Measurements from ENCODE around the gene IGSF6. TPM values are rescaled to one million over a fixed set of nuclear protein-coding genes. Genes with fewer than 3 reads are reported as not detected.
A peak's percentile ranks its signal among the peaks of the same experiment; 100 is the strongest.

Gene IGSF6
- polyA plus RNA-seq, 3 donors: 86.2 to 276 (median 159) TPM

- Histone ChIP-seq H3K79me2 (ENCODE audit: insufficient read depth, low read length) (peaks cover 91% of the 10 kb centered on the region), H3K4me1 (ENCODE audit: control insufficient read depth in 1 of 2, insufficient read depth in 2 of 2, low read length in 2 of 2) (peaks cover 58 to 73% of the 10 kb centered on the region in 2 donors), H3K9me3 (replicated peaks in 1 of 2; ENCODE audit: control insufficient read depth in 1 of 2, insufficient read depth in 1 of 2, low read length in 2 of 2) (peaks cover 0 to 5% of the 10 kb centered on the region in 2 donors), H3K4me3 (replicated peaks in 1 of 3; ENCODE audit: low read depth in 2 of 3, low read length in 3 of 3) (no peak overlapping the region), H3K27ac (ENCODE audit: low read depth in 1 of 2, low read length in 2 of 2) (peak overlapping the region in 1 of 2 donors; percentile 87), H4K20me1 (ENCODE audit: insufficient read depth, low read length) (peaks cover 50% of the 10 kb centered on the region), H3K27me3 (ENCODE audit: control insufficient read depth in 2 of 2, insufficient read depth in 2 of 2, low read length in 2 of 2) (no peaks in the 10 kb centered on the region), H3K36me3 (replicated peaks in 1 of 2; ENCODE audit: control insufficient read depth in 1 of 2, insufficient read depth in 2 of 2, low read length in 2 of 2) (peaks cover 36 to 61% of the 10 kb centered on the region in 2 donors), H3K4me2 (replicated peaks; ENCODE audit: extremely low read depth, low read length, poor library complexity, severe bottlenecking) (no peak overlapping the region), H2AFZ (ENCODE audit: insufficient read depth, low read depth, low read length, poor library complexity, severe bottlenecking) (no peak overlapping the region), H3K9ac (ENCODE audit: insufficient read depth, low read length, poor library complexity, severe bottlenecking) (no peak overlapping the region)
- Mint-ChIP-seq H3K27me3 (ENCODE audit: low read depth in 3 of 3) (peaks cover 0 to 2% (median 0%) of the 10 kb centered on the region in 3 donors), H3K27ac (peak overlapping the region in 6 of 7 donors; percentile 61 to 99 (median 89)), H3K4me3 (peak overlapping the region in 1 of 2 donors; percentile 37), H3K9me3 (peaks cover 0 to 7% (median 2%) of the 10 kb centered on the region in 7 donors), H3K4me1 (peaks cover 74% of the 10 kb centered on the region), H3K36me3 (peaks cover 55 to 78% of the 10 kb centered on the region in 2 donors)
- intact Hi-C loops (cut with micrococcal nuclease): loop anchor here (5.0 kb wide), 2 partner anchors 36 to 41 kb away; no protein-coding TSS in a partner anchor
- DNase-seq: no peak
- TF ChIP-seq CTCF (IDR thresholded peaks at IDR 0.05): no peak
- no CpG with 5 or more reads among the region's 5 CpGs for WGBS (ENCODE audit: insufficient coverage)
Measured at GRCh38 chr16:21628121-21628726, 24.2 kb downstream of the IGSF6 start.

- Histone ChIP-seq H3K4me1 (ENCODE audit: control insufficient read depth in 1 of 2, insufficient read depth in 2 of 2, low read length in 2 of 2) (peaks cover 56 to 69% of the 10 kb centered on the region in 2 donors), H3K36me3 (replicated peaks in 1 of 2; ENCODE audit: control insufficient read depth in 1 of 2, insufficient read depth in 2 of 2, low read length in 2 of 2) (peaks cover 42 to 62% of the 10 kb centered on the region in 2 donors), H4K20me1 (ENCODE audit: insufficient read depth, low read length) (peaks cover 51% of the 10 kb centered on the region), H3K9ac (ENCODE audit: insufficient read depth, low read length, poor library complexity, severe bottlenecking) (peak overlapping the region; percentile 35), H3K4me2 (replicated peaks; ENCODE audit: extremely low read depth, low read length, poor library complexity, severe bottlenecking) (peak overlapping the region; percentile 61), H3K27ac (ENCODE audit: low read depth in 1 of 2, low read length in 2 of 2) (peak overlapping the region; percentile 62 to 87), H3K9me3 (replicated peaks in 1 of 2; ENCODE audit: control insufficient read depth in 1 of 2, insufficient read depth in 1 of 2, low read length in 2 of 2) (peaks cover 0 to 5% of the 10 kb centered on the region in 2 donors), H2AFZ (ENCODE audit: insufficient read depth, low read depth, low read length, poor library complexity, severe bottlenecking) (no peak overlapping the region), H3K4me3 (replicated peaks in 1 of 3; ENCODE audit: low read depth in 2 of 3, low read length in 3 of 3) (peak overlapping the region in 1 of 3 experiments; percentile 44), H3K27me3 (ENCODE audit: control insufficient read depth in 2 of 2, insufficient read depth in 2 of 2, low read length in 2 of 2) (no peaks in the 10 kb centered on the region), H3K79me2 (ENCODE audit: insufficient read depth, low read length) (peaks cover 92% of the 10 kb centered on the region)
- Mint-ChIP-seq H3K36me3 (peaks cover 54 to 77% of the 10 kb centered on the region in 2 donors), H3K27me3 (ENCODE audit: low read depth in 3 of 3) (peaks cover 0 to 2% (median 0%) of the 10 kb centered on the region in 3 donors), H3K4me1 (peaks cover 68% of the 10 kb centered on the region), H3K9me3 (peaks cover 0 to 7% (median 2%) of the 10 kb centered on the region in 7 donors), H3K27ac (peak overlapping the region; percentile 93 to 99 (median 98)), H3K4me3 (peak overlapping the region; percentile 24 to 80)
- no peak for TF ChIP-seq CTCF (IDR thresholded peaks at IDR 0.05)
- intact Hi-C loops (cut with micrococcal nuclease): loop anchor here (5.0 kb wide), 2 partner anchors 34 to 39 kb away; no protein-coding TSS in a partner anchor
- 5% methylated on average over 3 of the region's 6 CpGs for WGBS (ENCODE audit: insufficient coverage)
- DNase-seq: peak; percentile 93 to 98 (median 98)
Measured at GRCh38 chr16:21626659-21627277, 25.6 kb downstream of the IGSF6 start.

All from CD14-positive monocyte (primary cell).